EH (cell line): Measurements from ENCODE around the gene ZFYVE9.
"Not testable (repeated sequence)": the region's sequence is repeated elsewhere in the genome, so short reads cannot be mapped to it uniquely, and the experiment has no call there.

Experiments
- DNase-seq: peaks from one replicate; pipeline ENCODE4 v3.0.0-alpha.2; 2015; ENCODE audit warnings: low read depth

ZFYVE9 gene

DNA sequence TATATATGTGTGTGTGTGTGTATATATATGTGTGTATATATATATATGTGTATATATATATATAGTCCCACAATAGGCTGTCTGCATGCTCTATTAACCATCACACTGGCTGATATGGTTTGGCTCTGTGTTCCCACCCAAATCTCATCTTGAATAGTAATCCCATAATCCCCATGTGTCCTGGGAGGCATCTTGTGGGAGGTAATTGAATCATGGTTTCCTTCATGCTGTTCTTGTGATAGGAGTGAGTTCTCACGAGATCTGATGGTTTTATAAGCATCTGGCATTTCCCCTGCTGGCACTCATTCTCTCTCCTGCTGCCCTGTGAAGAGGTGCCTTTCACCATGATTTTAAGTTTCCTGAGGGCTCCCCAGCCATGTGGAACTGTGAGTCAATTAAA, 228.0 kb downstream of the ZFYVE9 start:
- not testable (repeated sequence) for DNase-seq

DNA sequence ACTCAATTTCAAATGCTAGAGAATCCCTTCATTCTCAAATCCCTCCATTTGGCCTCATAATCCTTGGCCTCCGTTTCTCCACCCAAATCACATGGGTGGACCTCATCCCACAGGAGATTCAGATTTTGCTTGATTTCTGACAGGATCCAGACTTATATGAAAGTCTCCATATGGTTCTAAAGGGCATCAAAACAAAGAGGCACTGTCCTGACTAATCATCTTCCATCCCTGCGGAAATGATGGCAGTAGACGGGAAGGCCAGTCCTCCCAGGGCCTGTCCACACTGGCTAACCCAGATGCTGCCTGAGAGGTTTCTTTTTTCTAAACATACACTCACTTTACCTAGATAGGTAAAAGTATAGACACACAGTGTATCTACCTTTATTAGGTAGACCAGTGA, 243.5 kb downstream of the ZFYVE9 start:
- no peak for DNase-seq

DNA sequence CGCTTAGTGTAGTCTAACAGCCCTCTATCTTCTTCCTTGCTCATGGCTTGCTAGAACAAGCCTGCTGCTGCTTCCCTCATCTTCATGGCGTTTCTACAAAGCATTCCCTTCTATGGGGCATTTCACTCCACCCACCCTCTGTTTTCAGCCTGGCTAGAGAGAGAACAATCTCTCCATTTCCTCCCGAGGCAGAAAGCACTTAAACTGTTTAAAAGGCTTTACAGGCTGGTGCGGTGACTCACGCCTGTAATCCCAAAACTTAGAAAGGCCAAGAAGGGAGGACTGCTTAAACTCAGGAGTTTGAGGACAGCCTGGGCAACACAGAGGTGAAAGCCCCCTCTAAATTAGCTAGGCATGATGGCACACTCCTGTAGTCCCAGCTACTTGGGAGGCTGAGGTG, 244.6 kb downstream of the ZFYVE9 start:
- DNase-seq = peak; percentile 3

DNA sequence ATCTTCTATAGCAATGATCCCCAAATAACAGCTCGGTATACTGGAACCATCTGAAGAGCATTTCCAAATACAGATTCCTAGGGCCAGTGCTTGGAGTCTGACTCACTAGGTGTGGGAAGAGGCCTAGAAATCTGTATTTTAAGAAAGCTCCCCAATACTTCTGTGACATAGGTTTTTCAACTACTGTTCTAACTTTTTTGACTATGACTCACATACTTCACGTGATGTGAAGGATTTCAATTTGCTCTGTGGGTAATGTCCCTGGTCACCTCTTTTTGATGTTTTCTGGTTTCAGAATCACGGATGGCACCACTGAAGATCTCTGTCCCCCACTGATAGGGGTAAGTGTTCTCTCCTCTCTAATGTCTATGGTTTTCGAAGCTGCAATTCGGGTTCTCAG, 251.3 kb downstream of the ZFYVE9 start:
- DNase-seq = no peak
